EL (cell line): ENCODE measurements around the gene AGA.

Experiments
- DNase-seq: peaks from one replicate; pipeline ENCODE4 v3.0.0-alpha.2; 2016

The AGA gene

GRCh38 chr4:177441803-177442622, at the start of gene AGA:
AGA (minus strand) TSS chr4:177442437; CDS start chr4:177442375, 62 bp downstream.
- peak; percentile 95 for DNase-seq

DNA sequence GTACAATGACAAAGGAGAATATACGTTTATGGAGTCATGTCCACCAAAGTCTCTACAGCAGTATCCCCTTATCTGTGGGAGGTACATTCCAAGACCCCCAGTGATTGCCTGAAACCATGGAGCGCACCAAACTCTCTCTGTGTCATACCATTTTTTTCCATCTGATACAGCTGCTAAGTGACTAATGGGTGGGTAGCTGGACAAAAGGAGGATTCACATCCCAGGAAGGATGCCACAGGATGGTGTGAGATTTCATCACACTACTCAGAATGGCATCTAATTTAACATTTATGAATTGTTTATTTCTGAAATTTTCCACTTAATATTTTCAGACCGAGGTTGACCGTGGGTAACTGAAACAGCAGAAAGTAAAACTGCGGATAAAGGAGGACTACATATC, 49.8 kb upstream of the AGA start:
- peak; percentile 28 for DNase-seq

GRCh38 chr4:177490769-177491168, 48.5 kb upstream of the AGA start:
- no peak for DNase-seq

DNA sequence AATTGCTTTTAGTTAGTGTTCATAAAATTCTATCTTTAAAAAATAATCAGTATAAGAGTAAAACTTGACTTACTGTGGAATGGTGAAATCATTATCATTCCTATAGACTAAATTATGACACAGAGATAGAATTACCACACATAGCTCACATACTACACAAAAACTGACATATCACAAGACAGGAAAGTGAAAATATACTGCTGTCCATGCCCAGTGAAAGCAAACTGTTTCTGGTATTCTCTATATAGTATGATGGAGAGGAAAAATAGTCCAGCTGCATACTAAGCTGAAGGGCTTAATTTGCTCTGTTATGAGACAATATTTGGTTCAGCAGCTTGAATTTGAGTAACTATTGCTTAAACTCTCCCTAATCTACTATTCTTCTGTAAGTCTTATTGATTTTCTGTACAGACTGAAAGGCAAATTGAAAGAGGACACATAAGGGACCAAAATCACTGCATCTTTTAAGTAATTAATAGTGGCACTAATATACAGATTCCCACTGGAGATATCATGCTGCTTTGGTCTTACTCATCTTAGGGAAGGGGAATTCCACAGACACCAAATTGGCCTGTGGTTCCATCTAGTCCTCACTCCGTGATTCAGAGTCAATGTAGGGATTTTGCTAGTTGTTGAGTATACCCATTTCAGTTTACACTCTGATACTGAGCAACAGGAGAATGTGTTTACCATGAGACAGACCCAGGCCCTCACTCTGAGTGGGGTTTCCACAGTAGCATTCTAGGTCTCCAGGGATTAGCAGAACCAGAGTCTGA, 47.4 kb upstream of the AGA start:
- peak; percentile 67 for DNase-seq

DNA sequence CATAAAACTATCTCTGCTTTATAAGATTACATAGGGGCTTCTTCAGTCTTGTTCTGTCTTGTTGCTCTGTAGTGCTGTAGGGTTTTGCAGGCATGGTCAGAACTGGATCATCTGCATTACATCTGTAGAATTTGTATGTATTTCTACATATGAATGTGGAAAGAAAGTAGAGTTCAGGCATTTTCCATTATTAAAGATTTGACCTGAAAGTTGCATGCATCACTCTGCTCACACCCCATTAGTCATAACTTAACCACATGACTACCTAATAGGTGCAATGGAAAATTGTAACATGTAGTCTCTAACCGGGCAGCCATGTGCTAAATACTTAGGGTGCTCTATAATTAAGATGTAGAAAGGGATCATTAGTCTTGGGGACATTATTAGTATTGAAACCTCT, 45.7 kb upstream of the AGA start:
- DNase-seq = no peak

DNA sequence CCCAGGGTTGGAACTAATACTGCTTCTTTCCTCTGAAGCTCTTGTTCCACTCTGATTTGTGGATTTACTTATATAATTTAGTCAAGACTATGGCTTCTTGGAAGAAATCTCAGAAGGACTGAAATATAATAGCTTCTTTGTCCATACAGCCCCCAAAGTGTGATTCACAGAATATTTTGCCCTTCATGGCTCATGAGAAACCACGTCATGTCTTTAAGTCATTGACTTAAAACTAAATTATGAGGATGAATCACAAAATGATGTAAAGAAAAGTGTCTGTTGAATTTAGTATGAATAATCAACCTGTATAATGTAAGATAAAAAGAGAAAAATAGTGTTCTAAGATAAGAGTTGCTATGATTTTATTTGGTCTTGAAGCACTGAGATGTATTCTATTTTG, 43.3 kb upstream of the AGA start:
- peak; percentile 60 for DNase-seq

GRCh38 chr4:177484613-177485021, 42.4 kb upstream of the AGA start:
- peak; percentile 88 for DNase-seq

- DNase-seq = no peak
Observed at GRCh38 chr4:177483760-177484159, 41.5 kb upstream of the AGA start.

GRCh38 chr4:177483271-177483670, 41.0 kb upstream of the AGA start:
- no peak for DNase-seq

DNA sequence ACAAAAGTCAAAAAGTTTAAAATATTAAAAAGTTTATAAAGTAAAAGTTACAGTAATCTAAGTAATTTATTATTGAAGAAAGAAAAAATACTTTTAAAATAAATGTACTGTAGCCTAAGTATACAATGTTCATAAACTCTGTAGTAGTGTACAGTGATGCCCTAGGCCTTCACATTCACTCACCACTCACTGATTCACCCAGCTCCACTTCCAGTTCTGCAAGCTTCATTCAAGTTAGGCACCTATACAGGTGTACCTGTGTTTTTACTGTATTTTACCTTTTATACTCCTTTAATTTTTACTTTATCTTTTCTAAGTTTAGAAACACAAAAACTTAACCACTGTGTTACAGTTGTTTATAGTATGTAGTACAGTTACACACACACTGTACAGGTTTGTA, 40.1 kb upstream of the AGA start:
- DNase-seq = no peak

GRCh38 chr4:177480795-177481194, 38.6 kb upstream of the AGA start:
- DNase-seq = peak; percentile 83

GRCh38 chr4:177479063-177479462, 36.8 kb upstream of the AGA start:
- no peak for DNase-seq

- no peak for DNase-seq
Observed at GRCh38 chr4:177478496-177478895, 36.3 kb upstream of the AGA start.

DNA sequence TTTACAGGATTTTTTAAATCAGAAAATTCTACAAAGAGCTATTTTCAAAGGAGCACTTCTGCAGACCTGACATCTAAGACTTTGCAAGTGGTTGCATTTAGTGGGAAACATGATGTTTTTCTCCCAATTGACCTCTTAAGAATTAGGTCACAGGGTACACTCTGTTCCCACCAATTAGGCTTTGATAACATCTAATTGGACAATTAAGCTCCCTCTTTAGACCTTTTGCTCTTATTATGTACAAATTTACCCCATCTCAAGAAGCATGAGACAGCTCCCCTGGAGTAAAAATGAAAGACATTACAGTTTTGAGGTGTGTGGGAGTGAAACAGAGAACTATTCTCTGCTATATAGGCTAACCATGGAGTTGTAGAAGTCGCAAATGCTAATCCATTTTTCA, 31.8 kb upstream of the AGA start:
- DNase-seq = no peak

DNA sequence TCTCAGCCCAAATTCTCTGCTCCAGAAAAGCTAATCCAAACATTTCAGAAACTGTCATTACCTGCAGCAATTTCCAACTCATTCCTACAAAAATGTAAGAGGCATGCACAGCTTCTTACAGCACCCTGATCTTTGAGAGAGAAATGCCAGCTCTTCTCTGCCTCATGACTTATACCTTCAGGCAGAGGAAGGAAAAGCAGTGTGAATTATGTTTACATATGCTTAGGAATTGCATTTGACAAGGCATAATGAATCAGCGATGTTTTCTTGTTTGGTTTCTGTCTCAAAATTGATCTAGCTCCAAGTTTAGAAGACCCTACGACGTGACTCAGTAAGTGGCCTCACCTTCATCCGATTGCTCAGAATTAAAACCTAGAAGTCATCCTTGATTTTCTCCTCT, 21.8 kb upstream of the AGA start:
- peak; percentile 53 for DNase-seq

- DNase-seq = peak; percentile 59
Observed at GRCh38 chr4:177461606-177462005, 19.4 kb upstream of the AGA start.

GRCh38 chr4:177460460-177460859, 18.2 kb upstream of the AGA start:
- no peak for DNase-seq

DNA sequence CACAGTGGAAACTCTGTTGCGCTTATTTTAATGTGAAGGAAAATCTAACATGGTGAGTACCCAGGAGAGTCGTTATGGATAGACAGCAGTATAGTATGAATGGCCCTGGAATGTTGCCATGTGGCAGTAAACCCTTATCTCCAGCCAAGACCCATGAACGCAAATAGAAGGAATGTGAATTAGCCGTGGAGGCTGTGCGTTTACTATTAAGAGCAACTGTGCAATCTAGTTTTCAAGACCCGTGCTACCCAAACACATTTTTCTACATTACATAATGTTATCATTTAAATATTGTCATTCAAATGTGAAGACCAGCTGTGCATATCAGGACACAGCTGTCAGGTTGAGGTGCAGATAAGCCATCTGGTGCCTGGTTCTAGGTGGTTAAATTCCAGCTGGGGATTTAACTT, 13.3 kb upstream of the AGA start:
- peak; percentile 44 for DNase-seq

GRCh38 chr4:177453116-177453515, 10.9 kb upstream of the AGA start:
- no peak for DNase-seq

GRCh38 chr4:177451108-177451500, 8.9 kb upstream of the AGA start:
- no peak for DNase-seq

GRCh38 chr4:177450426-177451107, 8.3 kb upstream of the AGA start:
- DNase-seq = peak; percentile 81

- peak; percentile 82 for DNase-seq
Observed at GRCh38 chr4:177448850-177449249, 6.6 kb upstream of the AGA start.

- peak; percentile 14 for DNase-seq
Observed at GRCh38 chr4:177447417-177448004, 5.3 kb upstream of the AGA start.
